Measurements from ENCODE around the gene KIF12.
A peak's percentile ranks its signal among the peaks of the same experiment; 100 is the strongest.
"Not testable (repeated sequence)": the region's sequence is repeated elsewhere in the genome, so short reads cannot be mapped to it uniquely, and the experiment has no call there.

Gene KIF12

GRCh38 chr9:114087721-114088120, 11.4 kb downstream of the KIF12 start:
- no peak overlapping the region for H3K27ac ChIP-seq
- DNase-seq (ENCODE audit: low read depth, low spot score): no peak

- no peak overlapping the region for H3K27ac ChIP-seq
- DNase-seq (ENCODE audit: low read depth, low spot score): no peak
Measured at GRCh38 chr9:114086607-114087006, 12.5 kb downstream of the KIF12 start.

DNA sequence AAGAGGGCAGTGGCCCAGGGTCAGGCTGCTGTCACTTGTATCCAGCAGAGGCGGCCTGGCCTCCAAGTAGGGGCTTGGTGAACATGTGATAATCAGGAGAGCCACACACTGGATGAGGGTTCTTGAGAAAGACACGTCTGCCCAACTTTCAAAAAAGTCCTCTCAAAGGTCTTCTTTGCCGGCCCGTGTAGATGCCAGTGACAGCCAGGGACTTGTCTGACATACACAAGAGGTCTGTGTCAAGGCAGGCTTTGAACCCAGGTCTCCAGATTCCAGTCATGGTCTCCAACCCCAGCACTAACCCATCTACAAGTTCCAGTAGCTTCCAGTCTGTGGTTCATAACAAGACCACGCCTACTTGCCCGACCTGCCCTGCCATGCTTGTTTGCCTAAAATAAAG, 13.1 kb downstream of the KIF12 start:
- DNase-seq (ENCODE audit: low read depth, low spot score): no peak
- no peak overlapping the region for H3K27ac ChIP-seq

DNA sequence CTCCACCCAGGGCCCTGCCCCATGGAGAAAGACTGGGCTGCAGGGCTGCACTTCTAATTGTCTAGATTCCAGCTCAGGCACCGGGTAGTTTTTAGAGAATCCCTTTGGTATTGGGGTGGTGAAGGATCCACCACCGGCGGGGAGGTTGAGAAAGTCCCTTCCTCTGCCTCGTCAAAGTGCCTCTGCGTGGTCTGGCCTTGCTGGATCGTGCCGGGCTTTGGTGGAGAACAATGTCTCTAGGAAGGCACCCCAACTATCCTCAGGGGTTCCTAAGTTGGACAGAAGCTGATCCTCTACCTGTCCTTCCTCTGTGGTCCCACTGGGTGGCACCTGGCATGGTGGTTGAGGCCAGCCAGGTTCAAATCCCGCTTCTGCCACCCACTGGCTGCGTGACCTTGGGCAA, 13.7 kb downstream of the KIF12 start:
- no peak for DNase-seq (ENCODE audit: low read depth, low spot score)
- no peak overlapping the region for H3K27ac ChIP-seq

- DNase-seq (ENCODE audit: low read depth, low spot score): no peak
- H3K27ac ChIP-seq: no peak overlapping the region
Measured at GRCh38 chr9:114084282-114085073, 14.6 kb downstream of the KIF12 start.

- H3K27ac ChIP-seq: no peak overlapping the region
- DNase-seq (ENCODE audit: low read depth, low spot score): no peak
Measured at GRCh38 chr9:114083666-114084065, 15.4 kb downstream of the KIF12 start.

GRCh38 chr9:114082763-114083412, 16.2 kb downstream of the KIF12 start:
- not testable (repeated sequence) for H3K27ac ChIP-seq; DNase-seq (ENCODE audit: low read depth, low spot score)

- no peak overlapping the region for H3K27ac ChIP-seq
- peak; percentile 36 for DNase-seq (ENCODE audit: low read depth, low spot score)
Measured at GRCh38 chr9:114082017-114082762, 16.9 kb downstream of the KIF12 start.

GRCh38 chr9:114081441-114082016, 17.6 kb downstream of the KIF12 start:
- DNase-seq (ENCODE audit: low read depth, low spot score): no peak
- no peak overlapping the region for H3K27ac ChIP-seq

GRCh38 chr9:114080773-114081440, 18.2 kb downstream of the KIF12 start:
- H3K27ac ChIP-seq: no peak overlapping the region
- DNase-seq (ENCODE audit: low read depth, low spot score): no peak

DNA sequence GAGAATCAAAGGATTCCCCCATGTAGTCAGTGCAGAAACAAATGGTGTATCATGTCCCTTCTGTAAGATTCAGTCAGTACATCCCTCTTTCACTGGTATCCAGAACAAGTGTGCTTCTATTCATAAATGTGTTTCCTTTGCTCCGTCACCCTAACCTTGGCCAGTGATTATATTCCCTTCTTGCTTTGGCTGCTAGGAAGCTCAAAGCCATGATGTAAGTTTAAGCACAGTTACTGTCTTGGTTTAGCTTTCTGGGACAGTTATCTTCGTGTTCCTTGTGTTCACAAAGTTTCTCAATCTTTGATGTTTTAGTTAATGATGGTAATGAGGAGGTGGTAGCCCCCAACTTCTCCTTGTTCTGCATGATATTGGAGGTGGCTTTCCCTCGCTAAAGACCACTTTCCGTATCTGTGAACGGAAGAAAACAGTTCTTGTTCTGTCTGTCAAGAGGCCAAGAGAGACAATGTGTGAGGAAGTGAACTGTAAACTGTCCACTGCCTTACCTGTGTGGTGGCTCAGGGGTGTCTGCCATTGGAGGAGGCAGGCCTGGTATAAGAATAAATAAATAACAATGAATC, 18.8 kb downstream of the KIF12 start:
- DNase-seq (ENCODE audit: low read depth, low spot score): no peak

GRCh38 chr9:114078781-114079156, 20.3 kb downstream of the KIF12 start:
- DNase-seq (ENCODE audit: low read depth, low spot score): no peak
- no peak overlapping the region for H3K27ac ChIP-seq

More for the DNA sequence above, 18.8 kb downstream of the KIF12 start:
- no peak overlapping the region for H3K27ac ChIP-seq

DNA sequence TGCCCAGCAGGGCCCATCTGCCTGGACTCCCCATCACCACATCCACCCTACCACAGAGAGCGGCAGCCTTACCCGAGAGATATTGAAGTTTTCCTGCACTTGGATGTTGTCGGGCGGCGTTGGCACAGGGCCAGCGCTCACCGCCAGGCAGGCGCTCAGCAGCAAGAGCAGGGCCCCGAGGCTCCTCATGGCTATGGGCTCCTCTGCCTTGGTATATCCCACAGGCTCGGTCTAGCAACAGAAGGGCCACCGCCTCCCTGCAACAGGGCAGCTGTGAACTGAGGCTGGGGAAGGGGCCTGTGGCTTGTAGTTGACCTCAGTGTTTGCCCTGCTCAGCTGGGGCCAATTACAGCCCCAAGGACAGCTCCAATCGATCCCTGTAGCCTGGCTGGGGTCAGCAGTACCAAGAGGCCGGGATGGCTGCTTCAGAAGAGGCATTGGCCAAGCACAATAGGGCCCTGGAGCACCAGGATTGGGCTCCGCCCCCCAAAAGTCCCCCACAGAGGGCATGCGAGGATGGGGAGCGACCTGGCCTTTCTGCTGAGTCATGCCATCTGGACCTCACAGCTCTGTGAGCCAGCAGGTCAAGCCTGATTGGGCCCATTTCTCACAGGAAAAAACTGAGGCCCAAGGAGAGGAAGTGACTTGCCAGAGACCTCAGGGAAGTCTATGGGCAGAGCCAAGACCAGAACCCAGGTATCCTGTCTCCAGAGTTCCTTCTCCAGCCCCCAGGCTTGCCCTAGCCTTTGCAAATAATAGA, 20.9 kb downstream of the KIF12 start, which contains the start of gene AMBP:
Gene AMBP (minus strand): TSS at position 280 of the 760 bp plus-strand sequence. CDS start 91 bp downstream, at position 189.
- H3K27ac ChIP-seq: no peak within 1 kb of the TSS
- no peak for DNase-seq (ENCODE audit: low read depth, low spot score)

GRCh38 chr9:114077162-114077837, 21.8 kb downstream of the KIF12 start:
- no peak overlapping the region for H3K27ac ChIP-seq
- DNase-seq (ENCODE audit: low read depth, low spot score): no peak

- DNase-seq (ENCODE audit: low read depth, low spot score): no peak
- H3K27ac ChIP-seq: no peak overlapping the region
Measured at GRCh38 chr9:114076237-114077161, 22.6 kb downstream of the KIF12 start.

GRCh38 chr9:114075602-114076001, 23.5 kb downstream of the KIF12 start:
- DNase-seq (ENCODE audit: low read depth, low spot score): no peak
- H3K27ac ChIP-seq: no peak overlapping the region
